Measurements from ENCODE around the gene SLC10A3. TPM values are rescaled to one million over a fixed set of nuclear protein-coding genes. Genes with fewer than 3 reads are reported as not detected.

The SLC10A3 gene
- total and polyA plus RNA-seq, 7 donors = 7.2 to 39.8 (median 15.7) TPM

GRCh38 chrX:154452823-154453222 lies 37.6 kb downstream of the SLC10A3 start:
- peaks cover 2 to 47% of the 10 kb centered on the region in 2 donors for H3K36me3 ChIP-seq (ENCODE audit: insufficient read depth in 1 of 2, low read depth in 1 of 2)
- H3K9me3 ChIP-seq = no peaks in the 10 kb centered on the region
- no peak for DNase-seq
- intact Hi-C loops (cut with DNase I) = no loop called here
- H3K4me1 ChIP-seq = no peaks in the 10 kb centered on the region
- H3K4me3 ChIP-seq = no peak overlapping the region
- TF ChIP-seq, protein P1, sequence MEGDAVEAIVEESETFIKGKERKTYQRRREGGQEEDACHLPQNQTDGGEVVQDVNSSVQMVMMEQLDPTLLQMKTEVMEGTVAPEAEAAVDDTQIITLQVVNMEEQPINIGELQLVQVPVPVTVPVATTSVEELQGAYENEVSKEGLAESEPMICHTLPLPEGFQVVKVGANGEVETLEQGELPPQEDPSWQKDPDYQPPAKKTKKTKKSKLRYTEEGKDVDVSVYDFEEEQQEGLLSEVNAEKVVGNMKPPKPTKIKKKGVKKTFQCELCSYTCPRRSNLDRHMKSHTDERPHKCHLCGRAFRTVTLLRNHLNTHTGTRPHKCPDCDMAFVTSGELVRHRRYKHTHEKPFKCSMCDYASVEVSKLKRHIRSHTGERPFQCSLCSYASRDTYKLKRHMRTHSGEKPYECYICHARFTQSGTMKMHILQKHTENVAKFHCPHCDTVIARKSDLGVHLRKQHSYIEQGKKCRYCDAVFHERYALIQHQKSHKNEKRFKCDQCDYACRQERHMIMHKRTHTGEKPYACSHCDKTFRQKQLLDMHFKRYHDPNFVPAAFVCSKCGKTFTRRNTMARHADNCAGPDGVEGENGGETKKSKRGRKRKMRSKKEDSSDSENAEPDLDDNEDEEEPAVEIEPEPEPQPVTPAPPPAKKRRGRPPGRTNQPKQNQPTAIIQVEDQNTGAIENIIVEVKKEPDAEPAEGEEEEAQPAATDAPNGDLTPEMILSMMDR (IDR thresholded peaks at IDR 0.05) = no peak
- no peak overlapping the region for H3K27ac ChIP-seq
- H3K27me3 ChIP-seq (ENCODE audit: insufficient read depth in 3 of 3, low read length in 2 of 3) = no peaks in the 10 kb centered on the region
- ATAC-seq = no peak
- 76 to 84% (median 81%) methylated on average over 9 of the region's 9 CpGs for WGBS, 3 donors

GRCh38 chrX:154450312-154450711 lies 40.1 kb downstream of the SLC10A3 start:
- Histone ChIP-seq H3K27ac (no peak overlapping the region), H3K4me1 (peaks cover 3% of the 10 kb centered on the region), H3K4me3 (no peak overlapping the region), H3K9me3 (no peaks in the 10 kb centered on the region), H3K27me3 (ENCODE audit: insufficient read depth in 3 of 3, low read length in 2 of 3) (no peaks in the 10 kb centered on the region), H3K36me3 (ENCODE audit: insufficient read depth in 1 of 2, low read depth in 1 of 2) (peaks cover 2 to 66% of the 10 kb centered on the region in 2 donors)
- 76 to 85% (median 82%) methylated on average over 15 to 17 of the region's 17 CpGs for WGBS, 3 donors
- TF ChIP-seq, protein P1 (IDR thresholded peaks at IDR 0.05) = no peak
- intact Hi-C loops (cut with DNase I) = no loop called here
- ATAC-seq = no peak
- no peak for DNase-seq

GRCh38 chrX:154449618-154450017 lies 40.8 kb downstream of the SLC10A3 start:
- H3K9me3 ChIP-seq = no peaks in the 10 kb centered on the region
- 91 to 94% (median 91%) methylated on average over 14 to 18 of the region's 18 CpGs for WGBS, 3 donors
- H3K27me3 ChIP-seq (ENCODE audit: insufficient read depth in 3 of 3, low read length in 2 of 3) = no peaks in the 10 kb centered on the region
- H3K4me3 ChIP-seq = no peak overlapping the region
- peaks cover 2 to 66% of the 10 kb centered on the region in 2 donors for H3K36me3 ChIP-seq (ENCODE audit: insufficient read depth in 1 of 2, low read depth in 1 of 2)
- DNase-seq (no peak), ATAC-seq (no peak)
- peaks cover 10% of the 10 kb centered on the region for H3K4me1 ChIP-seq
- intact Hi-C loops (cut with DNase I) = no loop called here
- H3K27ac ChIP-seq = no peak overlapping the region
- TF ChIP-seq, protein P1 (IDR thresholded peaks at IDR 0.05) = no peak

GRCh38 chrX:154448484-154448883 lies 41.9 kb downstream of the SLC10A3 start:
- Histone ChIP-seq H3K27ac (no peak overlapping the region), H3K4me1 (peaks cover 10% of the 10 kb centered on the region), H3K4me3 (no peak overlapping the region), H3K27me3 (ENCODE audit: insufficient read depth in 3 of 3, low read length in 2 of 3) (no peaks in the 10 kb centered on the region), H3K9me3 (no peaks in the 10 kb centered on the region), H3K36me3 (ENCODE audit: insufficient read depth in 1 of 2, low read depth in 1 of 2) (peaks cover 2 to 66% of the 10 kb centered on the region in 2 donors)
- TF ChIP-seq, protein P1 (IDR thresholded peaks at IDR 0.05) = no peak
- DNase-seq (no peak), ATAC-seq (no peak)
- WGBS, 3 donors = 85 to 90% (median 85%) methylated on average over 10 to 14 of the region's 14 CpGs
- intact Hi-C loops (cut with DNase I) = no loop called here

DNA sequence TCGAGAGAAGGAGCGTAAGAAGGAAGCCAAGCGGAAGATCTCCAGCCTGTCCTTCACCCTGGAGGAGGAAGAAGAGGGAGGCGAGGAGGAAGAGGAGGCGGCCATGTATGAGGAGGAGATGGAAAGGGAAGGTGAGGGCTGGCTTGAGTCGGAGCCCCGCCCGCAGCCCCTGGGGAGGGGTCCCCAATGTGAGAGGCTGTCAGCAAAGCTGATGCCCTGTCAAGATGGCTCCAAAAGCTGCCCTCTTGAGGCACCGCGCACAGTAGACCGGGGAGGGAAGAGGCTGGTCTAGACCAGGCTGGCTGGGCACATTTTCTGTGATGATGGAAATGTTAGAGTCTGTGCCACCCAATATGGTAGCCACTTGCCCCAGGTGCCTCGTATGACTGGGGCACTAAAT lies 44.0 kb downstream of the SLC10A3 start:
- WGBS, 3 donors = 87 to 92% (median 89%) methylated on average over 9 to 12 of the region's 12 CpGs
- DNase-seq = no peak
- Histone ChIP-seq H3K27ac (no peak overlapping the region), H3K9me3 (no peaks in the 10 kb centered on the region), H3K4me1 (peaks cover 10% of the 10 kb centered on the region), H3K27me3 (ENCODE audit: insufficient read depth in 3 of 3, low read length in 2 of 3) (no peaks in the 10 kb centered on the region), H3K4me3 (no peak overlapping the region), H3K36me3 (ENCODE audit: insufficient read depth in 1 of 2, low read depth in 1 of 2) (peaks cover 2 to 68% of the 10 kb centered on the region in 2 donors)
- intact Hi-C loops (cut with DNase I) = no loop called here
- TF ChIP-seq, protein P1 (IDR thresholded peaks at IDR 0.05) = no peak
- ATAC-seq = no peak

Measured in psoas muscle (tissue), 8 donors.